Measurements from ENCODE around the gene C21orf91.
"Not testable (repeated sequence)": the region's sequence is repeated elsewhere in the genome, so short reads cannot be mapped to it uniquely, and the experiment has no call there.

C21orf91 gene

GRCh38 chr21:17775431-17776126 is 43.6 kb downstream of the C21orf91 start:
- no peak for DNase-seq

GRCh38 chr21:17775021-17775420 is 44.1 kb downstream of the C21orf91 start:
- not testable (repeated sequence) for DNase-seq

- no peak for DNase-seq
These were observed 49.7 kb downstream of the C21orf91 start for GRCh38 chr21:17769447-17769845.

GRCh38 chr21:17768840-17769446 is 50.2 kb downstream of the C21orf91 start:
- no peak for DNase-seq

GRCh38 chr21:17765207-17765606 is 53.9 kb downstream of the C21orf91 start:
- DNase-seq: no peak

- DNase-seq: no peak
These were observed 55.7 kb downstream of the C21orf91 start for GRCh38 chr21:17763288-17764037.

- DNase-seq: no peak
These were observed 59.5 kb downstream of the C21orf91 start for GRCh38 chr21:17759511-17760178.

- no peak for DNase-seq
These were observed 60.5 kb downstream of the C21orf91 start for GRCh38 chr21:17758683-17759082.

GRCh38 chr21:17757671-17758070 is 61.5 kb downstream of the C21orf91 start:
- DNase-seq: no peak

GRCh38 chr21:17753736-17754135 is 65.4 kb downstream of the C21orf91 start:
- no peak for DNase-seq

GRCh38 chr21:17752171-17752570 is 67.0 kb downstream of the C21orf91 start:
- no peak for DNase-seq

GRCh38 chr21:17746920-17747319 is 72.2 kb downstream of the C21orf91 start:
- DNase-seq: no peak

- DNase-seq: no peak
These were observed 74.1 kb downstream of the C21orf91 start for GRCh38 chr21:17745086-17745485.

- DNase-seq: no peak
These were observed 76.1 kb downstream of the C21orf91 start for GRCh38 chr21:17742940-17743592.

- no peak for DNase-seq
These were observed 77.0 kb downstream of the C21orf91 start for GRCh38 chr21:17742181-17742580.
